HCT116 (cell line): ENCODE measurements around the gene TRAF2. TPM values are rescaled to one million over a fixed set of nuclear protein-coding genes. Genes with fewer than 3 reads are reported as not detected.

Experiments used
- ATAC-seq: fragments of 200-7000 bp; cut with Tn5 transposase; 2 replicates; pipeline ENCODE4 v1.9.1; 2020; ENCODE audit warnings: mild to moderate bottlenecking, moderate library complexity
- BruUV-seq: library from RNA; stranded (reverse); fragments of 400-500 nt; replicated peaks from 2 replicates; lab custom pipeline; 2021; lab: Mats Ljungman, UMichigan
- CTCF ChIA-PET: fragments of 300-600 bp; sonication (Branson Sonifier 250); formaldehyde crosslinking; loops from one replicate; lab custom pipeline; 2021; ENCODE audit warnings: antibody characterized with exemption; lab: Charles Lee
- POLR2A ChIA-PET: fragments of 300-600, 350-600 bp; sonication (Branson Sonifier 250); formaldehyde crosslinking; loops from one replicate; lab custom pipeline; 2021; ENCODE audit warnings: antibody characterized with exemption; lab: Charles Lee
- RAD21 ChIA-PET, 2 experiments: fragments of 300-600 bp; sonication (Branson Sonifier 250); formaldehyde crosslinking; loops; one replicate each; lab custom pipeline; 2023; ENCODE audit warnings: low total read pairs in 2 of 2; ENCODE audit not compliant: uncharacterized antibody in 2 of 2, unreplicated experiment in 2 of 2, low non-redundant PET in 1 of 2; lab: Charles Lee
- DNase-seq: peaks from one replicate; pipeline ENCODE4 v3.0.0-alpha.2; 2010; ENCODE audit warnings: low read depth, low spot score
- H2AFZ ChIP-seq: fragments of 200-600 bp; shearing (Covaris generic), sonication (generic); 2 replicates; pipeline ENCODE4 v1.6.1; 2017; ENCODE audit warnings: low read depth, mixed run types, mixed read lengths, antibody characterized with exemption, low read length; ENCODE audit not compliant: poor library complexity, severe bottlenecking
- H3K27ac ChIP-seq: 2 replicates; pipeline ENCODE4 v1.5.1; 2012; ENCODE audit warnings: low read depth, low read length
- H3K27me3 ChIP-seq: fragments of 200-600 bp; sonication (generic); 2 replicates; pipeline ENCODE4 v1.6.1; 2016; ENCODE audit warnings: mixed run types, low read length, mixed read lengths; ENCODE audit not compliant: insufficient read depth
- H3K36me3 ChIP-seq, 2 experiments: fragments of 200-500 bp in 1 of 2; fragments of 200-600 bp in 1 of 2; sonication (Bioruptor generic) in 1 of 2; sonication (generic) in 1 of 2; 2 replicates each; pipeline versions ENCODE4 v1.5.1 to v1.6.1; 2014 to 2016; ENCODE audit warnings: low read length in 2 of 2, inconsistent platforms in 1 of 2, mixed read lengths in 1 of 2, mixed run types in 1 of 2; ENCODE audit not compliant: insufficient read depth in 2 of 2, control insufficient read depth in 1 of 2
- H3K4me1 ChIP-seq, 2 experiments: fragments of 200-600 bp in 1 of 2; sonication (generic) in 1 of 2; 2 replicates each; pipeline versions ENCODE4 v1.5.1 to v1.6.1; 2012 to 2017; ENCODE audit warnings: low read length in 2 of 2, inconsistent platforms in 1 of 2, mild to moderate bottlenecking in 1 of 2, mixed read lengths in 1 of 2, mixed run types in 1 of 2, moderate library complexity in 1 of 2; ENCODE audit not compliant: insufficient read depth in 2 of 2, control insufficient read depth in 1 of 2
- H3K4me2 ChIP-seq: fragments of 200-600 bp; sonication (generic); 2 replicates; pipeline ENCODE4 v1.6.1; 2017; ENCODE audit warnings: mixed run types, low read length, mixed read lengths
- H3K4me3 ChIP-seq, 2 experiments: fragments of 200-600 bp in 1 of 2; sonication (generic) in 1 of 2; replicated peaks in 1 of 2; 2 replicates each; pipeline ENCODE4 v1.5.1; 2011 to 2016; ENCODE audit warnings: low read length in 2 of 2, control low read depth in 1 of 2, low read depth in 1 of 2, mild to moderate bottlenecking in 1 of 2, mixed read lengths in 1 of 2, mixed run types in 1 of 2
- H3K79me2 ChIP-seq: fragments of 200-600 bp; sonication (generic); 2 replicates; pipeline ENCODE4 v1.6.1; 2017; ENCODE audit warnings: mild to moderate bottlenecking, mixed run types, low read length, moderate library complexity, mixed read lengths; ENCODE audit not compliant: insufficient read depth
- H3K9ac ChIP-seq: fragments of 200-600 bp; sonication (generic); 2 replicates; pipeline ENCODE4 v1.6.1; 2016; ENCODE audit warnings: low read length, mixed read lengths
- H3K9me2 ChIP-seq: fragments of 200-600 bp; sonication (generic), shearing (Covaris generic); 2 replicates; pipeline ENCODE4 v1.6.1; 2017; ENCODE audit warnings: mixed run types, mild to moderate bottlenecking, moderate library complexity; ENCODE audit not compliant: insufficient read depth
- H3K9me3 ChIP-seq, 2 experiments: fragments of 200-500 bp in 1 of 2; fragments of 200-600 bp in 1 of 2; sonication (Bioruptor generic) in 1 of 2; sonication (generic) in 1 of 2; 2 replicates each; pipeline ENCODE4 v1.6.1; 2014 to 2017; ENCODE audit warnings: low read length in 2 of 2, mixed read lengths in 2 of 2, inconsistent platforms in 1 of 2, low read depth in 1 of 2, mild to moderate bottlenecking in 1 of 2, mixed run types in 1 of 2, moderate library complexity in 1 of 2; ENCODE audit not compliant: control insufficient read depth in 1 of 2, insufficient read depth in 1 of 2
- H4K20me1 ChIP-seq: fragments of 200-600 bp; sonication (generic), shearing (Covaris generic); 2 replicates; pipeline ENCODE4 v1.6.1; 2017; ENCODE audit warnings: mixed run types, mild to moderate bottlenecking, moderate library complexity; ENCODE audit not compliant: insufficient read depth
- CEBPB ChIP-seq: IDR thresholded peaks from 2 replicates; pipeline ENCODE4 v1.6.1; 2012; ENCODE audit warnings: low read depth
- ELF1 ChIP-seq: IDR thresholded peaks from 2 replicates; pipeline ENCODE4 v1.6.1; 2012; ENCODE audit warnings: low read depth, borderline replicate concordance
- EZH2phosphoT487 ChIP-seq: fragments of 200-600 bp; IDR thresholded peaks from 2 replicates; pipeline ENCODE4 v1.6.1; 2018; ENCODE audit warnings: antibody characterized with exemption, borderline replicate concordance
- JUND ChIP-seq: IDR thresholded peaks from 2 replicates; pipeline ENCODE4 v1.6.1; 2012
- MAX ChIP-seq: IDR thresholded peaks from 2 replicates; pipeline ENCODE4 v1.6.1; 2012
- POLR2A ChIP-seq: IDR thresholded peaks from 2 replicates; pipeline ENCODE4 v1.7.0; 2011; ENCODE audit warnings: borderline replicate concordance; ENCODE audit not compliant: insufficient read depth, insufficient read length; ENCODE audit errors: extremely low read depth
- POLR2AphosphoS5 ChIP-seq: IDR thresholded peaks from 2 replicates; pipeline ENCODE4 v1.6.1; 2011; ENCODE audit warnings: mild to moderate bottlenecking, low read depth, low read length, moderate library complexity
- REST ChIP-seq: IDR thresholded peaks from 2 replicates; pipeline ENCODE4 v1.6.1; 2012; ENCODE audit warnings: low read depth
- SIN3A ChIP-seq: IDR thresholded peaks from 2 replicates; pipeline ENCODE4 v1.6.1; 2012; ENCODE audit warnings: low read depth
- SRF ChIP-seq: IDR thresholded peaks from 2 replicates; pipeline ENCODE4 v1.6.1; 2012; ENCODE audit warnings: low read depth
- TCF7L2 ChIP-seq: IDR thresholded peaks from 2 replicates; pipeline ENCODE4 v1.7.0; 2011; ENCODE audit warnings: borderline replicate concordance, inconsistent platforms; ENCODE audit not compliant: insufficient read depth, insufficient read length; ENCODE audit errors: extremely low read depth
- YY1 ChIP-seq: IDR thresholded peaks from 2 replicates; pipeline ENCODE4 v1.6.1; 2011; ENCODE audit warnings: low read length, low read depth, moderate library complexity, mild to moderate bottlenecking; ENCODE audit not compliant: insufficient replicate concordance; ENCODE audit errors: extremely low read depth
- ZBTB33 ChIP-seq: IDR thresholded peaks from 2 replicates; pipeline ENCODE4 v1.6.1; 2011; ENCODE audit warnings: mild to moderate bottlenecking, low read length, moderate library complexity; ENCODE audit not compliant: insufficient replicate concordance; ENCODE audit errors: extremely low read depth
- intact Hi-C: fragments of 100-400 bp; cut with micrococcal nuclease; formaldehyde crosslinking; loops from 2 replicates; pipeline ENCODE4 v1.10.0; 2022
- total RNA-seq: library from RNA; stranded (reverse); gene quantifications from one replicate; pipeline ENCODE4 v1.2.1, GENCODE V29; 2021; ENCODE audit not compliant: unreplicated experiment

The TRAF2 gene
- total RNA-seq, 1 experiment from 2014 or later: 28.4 TPM

GRCh38 chr9:136849038-136849959, 37.0 kb upstream of the TRAF2 start, which contains the start of gene PHPT1:
PHPT1 (plus strand) TSS chr9:136849409; CDS start chr9:136849431, 22 bp downstream.
- peak within 1 kb of the TSS; percentile 98 for H3K4me2 ChIP-seq
- no peaks in the 10 kb centered on the region for H4K20me1 ChIP-seq
- no peak within 1 kb of the TSS for H2AFZ ChIP-seq
- no peaks in the 10 kb centered on the region for H3K27me3 ChIP-seq
- peak within 1 kb of the TSS; percentile 96 for H3K9ac ChIP-seq
- H3K27ac ChIP-seq: peak within 1 kb of the TSS; percentile 88
- no TSS peak for BruUV-seq
- RAD21 ChIA-PET: no interaction called here
- no peaks in the 10 kb centered on the region for H3K9me2 ChIP-seq
- H3K79me2 ChIP-seq: peaks cover 16% of the 10 kb centered on the region; the same call in 1 of the 2 replicates
- intact Hi-C loops: loop anchor here (2.0 to 10.0 kb wide), 3 partner anchors 58 to 178 kb away; partner anchors contain the start of genes ABCA2, C8G, FBXW5 and TMEM141
- POLR2A ChIA-PET: no interaction called here
- DNase-seq (peak; percentile 98), ATAC-seq (peak; percentile 76)
- peak within 1 kb of the TSS; percentile 85 to 99 for H3K4me3 ChIP-seq
- H3K9me3 ChIP-seq: no peaks in the 10 kb centered on the region
- H3K36me3 ChIP-seq: peaks cover 0 to 14% of the 10 kb centered on the region in 2 experiments; a peak in 1 of 4 replicates
- no peak for TF ChIP-seq SRF
- TF ChIP-seq YY1: peak; percentile 77
- no peak for TF ChIP-seq MAX
- peak; percentile 82 for TF ChIP-seq POLR2AphosphoS5
- TF ChIP-seq ZBTB33: peak; percentile 11
- TF ChIP-seq EZH2phosphoT487: no peak
- TF ChIP-seq POLR2A: peak; percentile 76
- no peak for TF ChIP-seq SIN3A
- peak; percentile 67 for TF ChIP-seq TCF7L2
- no peak for TF ChIP-seq ELF1
- no peak for TF ChIP-seq REST
- no peak for TF ChIP-seq JUND
- TF ChIP-seq CEBPB: no peak
- peaks cover 4 to 17% of the 10 kb centered on the region in 2 experiments; a peak in 2 of 4 replicates for H3K4me1 ChIP-seq
- CTCF ChIA-PET: interaction anchor here (2.2 kb wide), 1 partner anchor 180 kb away, joined by 9 read pairs; no protein-coding TSS in a partner anchor
